Endothelial cell of umbilical vein (primary cell): ENCODE results near the gene ZBTB7C. TPM values are rescaled to one million over a fixed set of nuclear protein-coding genes. Genes with fewer than 3 reads are reported as not detected.

ENCODE experiments used
- BruUV-seq: library from RNA; stranded (reverse); fragments of 400-500 nt; replicated peaks from 2 replicates; lab custom pipeline; 2021; lab: Mats Ljungman, UMichigan
- CTCF ChIA-PET: fragments of 300-600, 350-600 bp; sonication (Branson Sonifier 250); formaldehyde crosslinking; loops from one replicate; lab custom pipeline; 2021; ENCODE audit warnings: antibody characterized with exemption, inconsistent platforms; lab: Charles Lee
- POLR2A ChIA-PET: fragments of 300-600, 350-600 bp; sonication (Branson Sonifier 250); formaldehyde crosslinking; loops from one replicate; lab custom pipeline; 2021; ENCODE audit warnings: antibody characterized with exemption, inconsistent platforms; lab: Charles Lee
- DNase-seq: peaks from one replicate; pipeline ENCODE4 v3.0.0-alpha.2; 2011; ENCODE audit warnings: low read depth, low spot score
- FAIRE-seq: peaks from 2 replicates; lab custom pipeline; 2011; peaks lifted over from hg19 to GRCh38; lab: Jason Lieb, UNC
- H2AFZ ChIP-seq: 2 replicates; pipeline ENCODE4 v1.6.0; 2012; ENCODE audit warnings: low read depth, low read length, control low read depth, inconsistent platforms
- H3K27ac ChIP-seq: 2 replicates; pipeline ENCODE4 v1.5.1; 2011; ENCODE audit warnings: low read depth, mild to moderate bottlenecking, control low read depth, low read length, moderate library complexity; ENCODE audit not compliant: insufficient read depth
- H3K27me3 ChIP-seq, 2 experiments: 2 replicates each; pipeline versions ENCODE4 v1.6.0 to v1.6.1; 2011; ENCODE audit warnings: low read length in 2 of 2, mixed read lengths in 1 of 2; ENCODE audit not compliant: control insufficient read depth in 2 of 2, insufficient read depth in 2 of 2
- H3K36me3 ChIP-seq, 2 experiments: 2 replicates in 1 of 2; 3 replicates in 1 of 2; pipeline ENCODE4 v1.5.1; 2011; ENCODE audit warnings: low read length in 2 of 2, mild to moderate bottlenecking in 1 of 2, moderate library complexity in 1 of 2; ENCODE audit not compliant: control insufficient read depth in 2 of 2, insufficient read depth in 2 of 2; ENCODE audit errors: extremely low read depth in 1 of 2
- H3K4me1 ChIP-seq: 3 replicates; pipeline ENCODE4 v1.5.1; 2011; ENCODE audit warnings: mild to moderate bottlenecking, low read length; ENCODE audit not compliant: control insufficient read depth, insufficient read depth; ENCODE audit errors: extremely low read depth
- H3K4me2 ChIP-seq: 2 replicates; pipeline ENCODE4 v1.6.1; 2011; ENCODE audit warnings: low read length, control low read depth, mixed read lengths; ENCODE audit not compliant: insufficient read depth
- H3K4me3 ChIP-seq, 3 experiments: fragments of 200-600 bp in 1 of 3; sonication (generic), shearing (Covaris generic) in 1 of 3; replicated peaks in 1 of 3; 2 replicates each; pipeline ENCODE4 v1.5.1; 2011 to 2016; ENCODE audit warnings: control low read depth in 3 of 3, low read length in 3 of 3, mild to moderate bottlenecking in 2 of 3, inconsistent platforms in 1 of 3, low read depth in 1 of 3, moderate library complexity in 1 of 3; ENCODE audit not compliant: insufficient read depth in 1 of 3
- H3K79me2 ChIP-seq: 2 replicates; pipeline ENCODE4 v1.6.0; 2012; ENCODE audit warnings: low read length, inconsistent platforms; ENCODE audit not compliant: control insufficient read depth, insufficient read depth
- H3K9ac ChIP-seq: replicated peaks from 2 replicates; pipeline ENCODE3; 2011; ENCODE audit warnings: low read length, control low read depth; ENCODE audit not compliant: insufficient read depth; ENCODE audit errors: extremely low read depth
- H3K9me1 ChIP-seq: replicated peaks from 3 replicates; pipeline ENCODE4 v1.6.0; 2011; ENCODE audit warnings: mild to moderate bottlenecking, low read length; ENCODE audit not compliant: control insufficient read depth, insufficient read depth; ENCODE audit errors: extremely low read depth
- H3K9me3 ChIP-seq: replicated peaks from 2 replicates; pipeline ENCODE4 v1.5.1; 2012; ENCODE audit warnings: low read length, inconsistent platforms; ENCODE audit not compliant: control insufficient read depth, insufficient read depth
- H4K20me1 ChIP-seq: replicated peaks from 2 replicates; pipeline ENCODE3; 2011; ENCODE audit warnings: mild to moderate bottlenecking, low read length; ENCODE audit not compliant: control insufficient read depth, insufficient read depth; ENCODE audit errors: extremely low read depth
- EZH2 ChIP-seq: IDR thresholded peaks from 2 replicates; pipeline ENCODE4 v1.6.1; 2012; ENCODE audit warnings: borderline replicate concordance, low read depth, mild to moderate bottlenecking, moderate library complexity, low read length, inconsistent platforms; ENCODE audit not compliant: severe bottlenecking
- FOS ChIP-seq: IDR thresholded peaks from 2 replicates; pipeline ENCODE4 v1.6.1; 2011; ENCODE audit warnings: mild to moderate bottlenecking, low read length, moderate library complexity, borderline replicate concordance; ENCODE audit not compliant: insufficient read depth
- GATA2 ChIP-seq: IDR thresholded peaks from 2 replicates; pipeline ENCODE4 v1.7.0; 2011; ENCODE audit warnings: low read depth, mild to moderate bottlenecking, moderate library complexity, mixed read lengths, low read length; ENCODE audit not compliant: insufficient read length, insufficient read depth
- JUN ChIP-seq: IDR thresholded peaks from 2 replicates; pipeline ENCODE4 v1.6.1; 2011; ENCODE audit warnings: borderline replicate concordance, low read depth; ENCODE audit not compliant: insufficient read length, insufficient read depth
- MYC ChIP-seq: IDR thresholded peaks from one replicate; pipeline ENCODE4 v1.6.1; 2011; ENCODE audit warnings: mild to moderate bottlenecking, low read depth, low read length
- POLR2A ChIP-seq: IDR thresholded peaks from 2 replicates; pipeline ENCODE4 v1.6.1; 2012; ENCODE audit warnings: low read depth, mild to moderate bottlenecking, control low read depth, low read length
- POLR2AphosphoS5 ChIP-seq: IDR thresholded peaks from 2 replicates; pipeline ENCODE4 v1.6.1; 2012; ENCODE audit warnings: low read depth, mild to moderate bottlenecking, control low read depth, low read length, moderate library complexity; ENCODE audit not compliant: insufficient read depth
- dilution Hi-C: fragments of 300-500 bp; cut with MboI; formaldehyde crosslinking; loops from one replicate; pipeline ENCODE4 v1.15.0; 2019; ENCODE audit warnings: low sequenced_read_pairs; ENCODE audit not compliant: extremely low pct_ligation_motif_present
- intact Hi-C: fragments of 100-400 bp; cut with micrococcal nuclease; formaldehyde crosslinking; loops from one replicate; pipeline ENCODE4 v1.10.0; 2022
- polyA plus RNA-seq, 4 experiments: library from polyadenylated mRNA; depleted of rRNA in 3 of 4; stranded (reverse) in 3 of 4; unstranded in 1 of 4; fragments of >200 nt; gene quantifications; 2 replicates each; pipeline versions ENCODE4 v1.2.1 to v1.2.3, GENCODE V29; 2011 to 2012; ENCODE audit warnings: missing spikeins in 1 of 4
- total RNA-seq: library from RNA; stranded (reverse); gene quantifications from 2 replicates; pipeline ENCODE4 v1.2.3, GENCODE V29; 2021
- TF ChIP-seq, protein P1 (sequence below): IDR thresholded peaks from 2 replicates; pipeline ENCODE4 v1.6.1; 2011; ENCODE audit not compliant: insufficient read depth, insufficient read length
- TF ChIP-seq, protein P2 (sequence below), 2 donors: IDR thresholded peaks; 1 replicate in 1 of 2; 2 replicates in 1 of 2; pipeline ENCODE4 v1.5.1; 2011; ENCODE audit warnings: low read length in 2 of 2, mild to moderate bottlenecking in 2 of 2, moderate library complexity in 2 of 2, control low read depth in 1 of 2, inconsistent platforms in 1 of 2, low read depth in 1 of 2; ENCODE audit not compliant: insufficient read depth in 1 of 2; ENCODE audit errors: extremely low read depth in 1 of 2

The ZBTB7C gene
- total and polyA plus RNA-seq, 2 donors (not counting 3 experiments of a cell fraction or from before 2014, with no cell fraction given) = not detected

DNA sequence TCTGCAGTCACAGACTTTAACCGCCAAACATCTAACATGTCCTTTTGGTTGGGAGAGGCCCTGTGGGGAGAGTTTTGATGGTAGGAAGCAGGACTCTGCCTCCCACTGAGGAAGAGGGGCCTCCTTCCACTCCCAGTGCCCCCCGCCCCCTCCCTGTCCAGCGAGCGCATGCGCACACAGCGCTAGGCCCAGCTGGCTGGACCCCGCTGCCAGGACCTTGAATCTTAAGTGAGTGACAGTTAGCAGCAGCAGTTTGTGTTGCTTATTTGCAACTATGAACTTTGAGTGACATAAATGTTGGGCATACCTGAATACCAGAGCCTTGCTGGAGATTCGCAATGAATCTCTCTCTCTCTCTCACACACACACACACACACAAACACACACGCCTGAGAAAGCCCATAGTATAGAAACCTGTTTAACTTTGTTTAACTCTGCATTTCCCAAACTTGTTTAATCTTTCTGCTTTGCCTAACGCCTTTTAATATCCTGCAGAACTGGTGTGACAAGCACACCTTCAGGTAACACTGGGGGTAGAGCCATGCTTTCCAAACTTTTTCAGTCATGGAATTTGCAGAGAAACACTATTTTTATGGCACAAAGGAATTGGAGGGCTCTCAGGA is 344.1 kb downstream of the ZBTB7C start:
- no TSS peak for BruUV-seq
- H3K4me1 ChIP-seq = no peaks in the 10 kb centered on the region

More for the DNA sequence above, 344.1 kb downstream of the ZBTB7C start:
- FAIRE-seq (no peak), DNase-seq (no peak)
- TF ChIP-seq FOS (no peak), EZH2 (no peak), GATA2 (no peak), JUN (no peak), MYC (no peak), POLR2A (no peak), POLR2AphosphoS5 (no peak)
- TF ChIP-seq, protein P1, sequence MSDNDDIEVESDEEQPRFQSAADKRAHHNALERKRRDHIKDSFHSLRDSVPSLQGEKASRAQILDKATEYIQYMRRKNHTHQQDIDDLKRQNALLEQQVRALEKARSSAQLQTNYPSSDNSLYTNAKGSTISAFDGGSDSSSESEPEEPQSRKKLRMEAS = no peak
- TF ChIP-seq, protein P2, sequence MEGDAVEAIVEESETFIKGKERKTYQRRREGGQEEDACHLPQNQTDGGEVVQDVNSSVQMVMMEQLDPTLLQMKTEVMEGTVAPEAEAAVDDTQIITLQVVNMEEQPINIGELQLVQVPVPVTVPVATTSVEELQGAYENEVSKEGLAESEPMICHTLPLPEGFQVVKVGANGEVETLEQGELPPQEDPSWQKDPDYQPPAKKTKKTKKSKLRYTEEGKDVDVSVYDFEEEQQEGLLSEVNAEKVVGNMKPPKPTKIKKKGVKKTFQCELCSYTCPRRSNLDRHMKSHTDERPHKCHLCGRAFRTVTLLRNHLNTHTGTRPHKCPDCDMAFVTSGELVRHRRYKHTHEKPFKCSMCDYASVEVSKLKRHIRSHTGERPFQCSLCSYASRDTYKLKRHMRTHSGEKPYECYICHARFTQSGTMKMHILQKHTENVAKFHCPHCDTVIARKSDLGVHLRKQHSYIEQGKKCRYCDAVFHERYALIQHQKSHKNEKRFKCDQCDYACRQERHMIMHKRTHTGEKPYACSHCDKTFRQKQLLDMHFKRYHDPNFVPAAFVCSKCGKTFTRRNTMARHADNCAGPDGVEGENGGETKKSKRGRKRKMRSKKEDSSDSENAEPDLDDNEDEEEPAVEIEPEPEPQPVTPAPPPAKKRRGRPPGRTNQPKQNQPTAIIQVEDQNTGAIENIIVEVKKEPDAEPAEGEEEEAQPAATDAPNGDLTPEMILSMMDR (IDR thresholded peaks at IDR 0.05; ENCODE audit: extremely low read depth in 1 of 2, insufficient read depth in 1 of 2, low read depth in 1 of 2, low read length in 2 of 2) = no peak
- dilution Hi-C loops = no loop called here
- no peaks in the 10 kb centered on the region for H3K36me3 ChIP-seq
- no peaks in the 10 kb centered on the region for H3K79me2 ChIP-seq
- ChIA-PET POLR2A (no interaction called here), CTCF (no interaction called here)
- H3K27me3 ChIP-seq = no peaks in the 10 kb centered on the region
- H3K9me3 ChIP-seq = no peaks in the 10 kb centered on the region
- H4K20me1 ChIP-seq = no peaks in the 10 kb centered on the region
- H2AFZ ChIP-seq = no peak overlapping the region
- H3K4me3 ChIP-seq = no peak overlapping the region
- no peaks in the 10 kb centered on the region for H3K9me1 ChIP-seq
- no peak overlapping the region for H3K9ac ChIP-seq
- intact Hi-C loops = no loop called here
- no peak overlapping the region for H3K27ac ChIP-seq
- H3K4me2 ChIP-seq = no peak overlapping the region
